K562 (cell line): ENCODE measurements around the gene TKTL1. TPM values are rescaled to one million over a fixed set of nuclear protein-coding genes. Genes with fewer than 3 reads are reported as not detected.

Experiments used
- BCL6 ChIP-seq: fragments of 250-450 bp; sonication (Bioruptor Pico); IDR thresholded peaks from 2 replicates; pipeline ENCODE4 v1.4.0; 2020
- CHD2 ChIP-seq: IDR thresholded peaks from 2 replicates; pipeline ENCODE4 v1.6.1; 2011; ENCODE audit warnings: low read depth, low read length
- CREM ChIP-seq: IDR thresholded peaks from 2 replicates; pipeline ENCODE4 v1.6.1; 2014; ENCODE audit warnings: antibody characterized with exemption, low read depth
- ESRRA ChIP-seq: fragments of 450-650 bp; IDR thresholded peaks from 2 replicates; pipeline ENCODE4 v1.6.1; 2014; ENCODE audit warnings: low read depth, mild to moderate bottlenecking, moderate library complexity, borderline replicate concordance
- FOXM1 ChIP-seq, 2 experiments: fragments of 450-650 bp in 1 of 2; sonication (generic) in 1 of 2; formaldehyde crosslinking in 1 of 2; IDR thresholded peaks; 2 replicates each; pipeline versions ENCODE4 v1.6.1 to v1.9.0; 2017 to 2022; ENCODE audit warnings: low read depth in 2 of 2, mild to moderate bottlenecking in 2 of 2, missing genetic modification reagents in 1 of 2, moderate library complexity in 1 of 2
- HMGN3 ChIP-seq: IDR thresholded peaks from 2 replicates; pipeline ENCODE4 v1.6.1; 2011; ENCODE audit warnings: borderline replicate concordance, low read depth, mild to moderate bottlenecking, mixed read lengths, low read length; ENCODE audit not compliant: insufficient read length; ENCODE audit errors: extremely low read depth
- HSF4 ChIP-seq: fragments of 250-450 bp; sonication (Bioruptor Pico); IDR thresholded peaks from 2 replicates; pipeline ENCODE4 v2.1.2; 2022; ENCODE audit warnings: mild to moderate bottlenecking, moderate library complexity, borderline replicate concordance
- ILK ChIP-seq: fragments of 450-650 bp; IDR thresholded peaks from 2 replicates; pipeline ENCODE4 v1.6.1; 2016; ENCODE audit warnings: missing genetic modification characterization, low read depth, mild to moderate bottlenecking, missing compliant biosample characterization, moderate library complexity, borderline replicate concordance
- JUNB ChIP-seq: fragments of 450-650 bp; formaldehyde crosslinking; conservative IDR thresholded peaks from 2 replicates; pipeline ENCODE4 v1.4.0; 2020; ENCODE audit warnings: mild to moderate bottlenecking
- KLF10 ChIP-seq: fragments of 250-450 bp; sonication (Bioruptor Pico); IDR thresholded peaks from 2 replicates; pipeline ENCODE4 v1.6.1; 2021; ENCODE audit warnings: matching md5 sums
- MAFK ChIP-seq: IDR thresholded peaks from 2 replicates; pipeline ENCODE4 v1.6.1; 2011; ENCODE audit warnings: low read length, improper control_type of control experiment
- MTA1 ChIP-seq: fragments of 450-650 bp; IDR thresholded peaks from 2 replicates; pipeline ENCODE4 v1.6.1; 2017; ENCODE audit warnings: borderline replicate concordance
- NCOA2 ChIP-seq, 2 experiments: fragments of 450-650 bp; IDR thresholded peaks; 2 replicates each; pipeline ENCODE4 v1.6.1; 2018; ENCODE audit warnings: mild to moderate bottlenecking in 2 of 2, moderate library complexity in 1 of 2; ENCODE audit not compliant: partially characterized antibody in 2 of 2
- NONO ChIP-seq, 2 experiments: fragments of 200-400 bp in 1 of 2; fragments of 450-650 bp in 1 of 2; formaldehyde crosslinking in 1 of 2; IDR thresholded peaks; 2 replicates each; pipeline ENCODE4 v1.6.1; 2017; ENCODE audit warnings: low read depth in 2 of 2, mild to moderate bottlenecking in 2 of 2, moderate library complexity in 2 of 2, low read length in 1 of 2
- POU5F1 ChIP-seq: fragments of 150-350 bp; IDR thresholded peaks from 2 replicates; pipeline ENCODE4 v1.6.1; 2014; ENCODE audit warnings: borderline replicate concordance, low read length, low read depth, mild to moderate bottlenecking; ENCODE audit not compliant: partially characterized antibody
- RBM14 ChIP-seq: fragments of 200-400 bp; formaldehyde crosslinking; IDR thresholded peaks from 2 replicates; pipeline ENCODE4 v1.6.1; 2018; ENCODE audit warnings: low read depth, mild to moderate bottlenecking, low read length, moderate library complexity, borderline replicate concordance; ENCODE audit not compliant: insufficient read depth
- SAFB2 ChIP-seq: fragments of 200-400 bp; formaldehyde crosslinking; IDR thresholded peaks from 2 replicates; pipeline ENCODE4 v1.6.1; 2018; ENCODE audit warnings: borderline replicate concordance, low read length, low read depth, moderate library complexity; ENCODE audit not compliant: severe bottlenecking
- SLC30A9 ChIP-seq: fragments of 250-450 bp; sonication (Bioruptor Pico); IDR thresholded peaks from 2 replicates; pipeline ENCODE4 v1.8.0; 2022; ENCODE audit warnings: mild to moderate bottlenecking, moderate library complexity
- TAF15 ChIP-seq: fragments of 200-400 bp; formaldehyde crosslinking; IDR thresholded peaks from 2 replicates; pipeline ENCODE4 v1.6.1; 2017; ENCODE audit warnings: mild to moderate bottlenecking, low read depth, low read length, moderate library complexity
- TCF7L2 ChIP-seq: fragments of 150-350 bp; IDR thresholded peaks from 2 replicates; pipeline ENCODE4 v1.6.1; 2016; ENCODE audit warnings: low read depth, mild to moderate bottlenecking, low read length, moderate library complexity
- XRCC5 ChIP-seq: fragments of 200-400 bp; formaldehyde crosslinking; IDR thresholded peaks from 2 replicates; pipeline ENCODE4 v1.6.1; 2017; ENCODE audit warnings: low read depth, mild to moderate bottlenecking, low read length
- polyA plus RNA-seq, 8 experiments: library from polyadenylated mRNA; depleted of rRNA in 4 of 8; stranded (reverse) in 5 of 8; unstranded in 3 of 8; fragments of >200 nt; fragmentation: Nextera tagmentation in 2 of 8; fragmentation: Illumina TruSeq in 1 of 8; extraction: Ambion mirVana in 2 of 8; extraction: Trizol in 1 of 8; gene quantifications; 2 replicates each; pipeline versions ENCODE4 v1.2.1 to v1.2.3, GENCODE V29; 2011 to 2014; ENCODE audit warnings: inconsistent platforms in 1 of 8, missing spikeins in 1 of 8
- total RNA-seq, 7 experiments: library from RNA; depleted of rRNA in 6 of 7; stranded (reverse); fragments of >200 nt in 6 of 7; fragmentation: Illumina TruSeq in 2 of 7; extraction: Trizol in 2 of 7; gene quantifications; 2 replicates each; pipeline versions ENCODE4 v1.2.1 to v1.2.3, GENCODE V29; 2011 to 2021; ENCODE audit warnings: low replicate concordance in 1 of 7
- TF ChIP-seq, protein P1 (sequence below): sonication (generic); formaldehyde crosslinking; IDR thresholded peaks from 2 replicates; pipeline ENCODE4 v1.8.1; 2023; ENCODE audit warnings: mild to moderate bottlenecking, missing genetic modification reagents
- TF ChIP-seq, protein P2 (sequence below): fragments of 450-650 bp; conservative IDR thresholded peaks from 2 replicates; pipeline ENCODE4 v1.6.1; 2016; ENCODE audit warnings: missing genetic modification characterization, low read depth, mild to moderate bottlenecking, control low read depth, missing compliant biosample characterization
- TF ChIP-seq, protein P3 (sequence below): fragments of 450-650 bp; IDR thresholded peaks from 2 replicates; pipeline ENCODE4 v1.6.1; 2016; ENCODE audit warnings: missing biosample characterization, missing genetic modification characterization

Gene TKTL1
- total and polyA plus RNA-seq, 9 of the 15 experiments (the other 6 are each of a cell fraction or from before 2014, with no cell fraction given), result 0.18 to 0.71 (median 0.38) TPM

DNA sequence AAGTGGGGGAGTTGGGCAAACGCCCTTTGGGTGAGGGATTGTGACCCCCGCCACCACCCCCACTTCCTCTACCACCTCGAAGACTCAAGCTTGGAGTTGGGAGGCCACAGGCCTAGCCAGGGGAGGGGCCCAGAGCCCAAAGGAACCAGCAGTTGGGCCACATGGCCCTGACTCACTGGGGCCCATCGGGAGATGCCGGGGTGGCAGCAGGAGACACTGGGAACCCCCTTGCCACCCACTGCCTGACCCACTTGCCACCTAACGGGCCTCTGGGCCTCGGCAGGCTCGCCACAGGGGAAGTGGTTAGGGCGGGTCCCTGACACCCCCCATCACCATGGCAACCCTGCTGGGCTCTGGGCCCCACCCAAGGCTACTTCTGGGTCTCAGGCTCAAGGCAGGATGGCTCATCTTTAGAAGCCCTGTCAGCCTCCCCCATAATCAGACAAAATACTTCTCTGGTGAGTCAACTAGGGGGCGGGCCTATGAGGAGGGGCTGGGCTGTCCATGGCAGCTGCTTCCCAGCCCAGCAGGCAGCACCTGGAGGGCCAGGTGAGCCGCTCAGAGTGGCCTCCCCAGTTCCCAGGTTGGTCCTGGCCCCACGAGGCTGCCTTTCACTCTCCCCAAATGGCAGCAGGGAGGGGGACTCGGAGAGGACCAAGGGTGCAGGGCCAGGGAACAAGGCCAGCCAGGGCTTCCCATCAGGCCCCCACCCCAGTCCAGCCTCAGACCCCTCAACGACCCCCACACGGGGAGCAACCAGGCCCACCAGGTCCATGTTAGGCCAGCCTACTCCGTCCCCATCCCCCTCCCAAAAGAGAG, 73.2 kb downstream of the TKTL1 start (continued):
- TF ChIP-seq POU5F1, result no peak
- no peak for TF ChIP-seq BCL6 (CRISPR knock-in tag)
- no peak for TF ChIP-seq RBM14
- no peak for TF ChIP-seq ILK
- TF ChIP-seq, protein P1, sequence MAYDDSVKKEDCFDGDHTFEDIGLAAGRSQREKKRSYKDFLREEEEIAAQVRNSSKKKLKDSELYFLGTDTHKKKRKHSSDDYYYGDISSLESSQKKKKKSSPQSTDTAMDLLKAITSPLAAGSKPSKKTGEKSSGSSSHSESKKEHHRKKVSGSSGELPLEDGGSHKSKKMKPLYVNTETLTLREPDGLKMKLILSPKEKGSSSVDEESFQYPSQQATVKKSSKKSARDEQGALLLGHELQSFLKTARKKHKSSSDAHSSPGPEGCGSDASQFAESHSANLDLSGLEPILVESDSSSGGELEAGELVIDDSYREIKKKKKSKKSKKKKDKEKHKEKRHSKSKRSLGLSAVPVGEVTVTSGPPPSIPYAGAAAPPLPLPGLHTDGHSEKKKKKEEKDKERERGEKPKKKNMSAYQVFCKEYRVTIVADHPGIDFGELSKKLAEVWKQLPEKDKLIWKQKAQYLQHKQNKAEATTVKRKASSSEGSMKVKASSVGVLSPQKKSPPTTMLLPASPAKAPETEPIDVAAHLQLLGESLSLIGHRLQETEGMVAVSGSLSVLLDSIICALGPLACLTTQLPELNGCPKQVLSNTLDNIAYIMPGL, result no peak
- peak; percentile 15 for TF ChIP-seq HMGN3
- TF ChIP-seq MTA1, result no peak
- no peak for TF ChIP-seq TCF7L2
- no peak for TF ChIP-seq SLC30A9 (CRISPR knock-in tag)
- TF ChIP-seq, protein P2, sequence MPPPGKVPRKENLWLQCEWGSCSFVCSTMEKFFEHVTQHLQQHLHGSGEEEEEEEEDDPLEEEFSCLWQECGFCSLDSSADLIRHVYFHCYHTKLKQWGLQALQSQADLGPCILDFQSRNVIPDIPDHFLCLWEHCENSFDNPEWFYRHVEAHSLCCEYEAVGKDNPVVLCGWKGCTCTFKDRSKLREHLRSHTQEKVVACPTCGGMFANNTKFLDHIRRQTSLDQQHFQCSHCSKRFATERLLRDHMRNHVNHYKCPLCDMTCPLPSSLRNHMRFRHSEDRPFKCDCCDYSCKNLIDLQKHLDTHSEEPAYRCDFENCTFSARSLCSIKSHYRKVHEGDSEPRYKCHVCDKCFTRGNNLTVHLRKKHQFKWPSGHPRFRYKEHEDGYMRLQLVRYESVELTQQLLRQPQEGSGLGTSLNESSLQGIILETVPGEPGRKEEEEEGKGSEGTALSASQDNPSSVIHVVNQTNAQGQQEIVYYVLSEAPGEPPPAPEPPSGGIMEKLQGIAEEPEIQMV (tag), result no peak
- no peak for TF ChIP-seq SAFB2
- TF ChIP-seq KLF10, result no peak
- TF ChIP-seq CHD2, result no peak
- TF ChIP-seq HSF4 (CRISPR knock-in tag), result no peak
- no peak for TF ChIP-seq XRCC5
- no peak for TF ChIP-seq FOXM1 (IDR thresholded peaks at IDR 0.05; ENCODE audit: low read depth)
- no peak for TF ChIP-seq FOXM1 (CRISPR knock-in tag; IDR thresholded peaks at IDR 0.05; ENCODE audit: low read depth)
- no peak for TF ChIP-seq JUNB (CRISPR knock-in tag)
- no peak for TF ChIP-seq NONO (IDR thresholded peaks at IDR 0.05; ENCODE audit: low read depth in 2 of 2, low read length in 1 of 2)
- no peak for TF ChIP-seq NCOA2 (IDR thresholded peaks at IDR 0.05; ENCODE audit: partially characterized antibody in 2 of 2)
- TF ChIP-seq MAFK, result no peak
- TF ChIP-seq, protein P3, sequence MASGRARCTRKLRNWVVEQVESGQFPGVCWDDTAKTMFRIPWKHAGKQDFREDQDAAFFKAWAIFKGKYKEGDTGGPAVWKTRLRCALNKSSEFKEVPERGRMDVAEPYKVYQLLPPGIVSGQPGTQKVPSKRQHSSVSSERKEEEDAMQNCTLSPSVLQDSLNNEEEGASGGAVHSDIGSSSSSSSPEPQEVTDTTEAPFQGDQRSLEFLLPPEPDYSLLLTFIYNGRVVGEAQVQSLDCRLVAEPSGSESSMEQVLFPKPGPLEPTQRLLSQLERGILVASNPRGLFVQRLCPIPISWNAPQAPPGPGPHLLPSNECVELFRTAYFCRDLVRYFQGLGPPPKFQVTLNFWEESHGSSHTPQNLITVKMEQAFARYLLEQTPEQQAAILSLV (tag), result no peak
- TF ChIP-seq CREM, result 0 out of 2 replicates have a peak, but pooled peaks have one; percentile 18
- TF ChIP-seq ESRRA, result no peak
- TF ChIP-seq TAF15, result no peak
